Measurements from ENCODE around the gene CPPED1. TPM values are rescaled to one million over a fixed set of nuclear protein-coding genes. Genes with fewer than 3 reads are reported as not detected.

Gene CPPED1
- total RNA-seq, 1 experiment from 2014 or later, result 7.9 TPM

- no peaks in the 10 kb centered on the region for H4K20me1 ChIP-seq (ENCODE audit: control insufficient read depth, insufficient read depth, insufficient read length)
- Mint-ChIP-seq H3K9me3 (peaks cover 0 to 3% of the 10 kb centered on the region in 2 experiments; a peak in 1 of 5 replicates), H3K4me1 (peaks cover 0 to 3% of the 10 kb centered on the region in 2 experiments; a peak in 3 of 4 replicates), H3K4me3 (no peak overlapping the region), H3K27ac (no peak overlapping the region), H3K27me3 (ENCODE audit: low read depth) (no peaks in the 10 kb centered on the region; the same call in 1 of the 2 replicates), H3K36me3 (ENCODE audit: insufficient read depth in 1 of 3, low read depth in 3 of 3) (no peaks in the 10 kb centered on the region)
- H3K23me2 ChIP-seq (ENCODE audit: insufficient read length, low read depth, low read length, poor library complexity, severe bottlenecking), result no peaks in the 10 kb centered on the region
- no peaks in the 10 kb centered on the region for H3K4me1 ChIP-seq (ENCODE audit: insufficient read depth, low read length)
- no peak overlapping the region for H2AK5ac ChIP-seq (ENCODE audit: insufficient read length, low read length)
- no peaks in the 10 kb centered on the region for H3K79me2 ChIP-seq (ENCODE audit: insufficient read depth, low read length)
- no peak overlapping the region for H3K27ac ChIP-seq (ENCODE audit: insufficient read length, low read depth, low read length)
- no peak overlapping the region for H2AFZ ChIP-seq (ENCODE audit: low read length)
- H3K56ac ChIP-seq (ENCODE audit: insufficient read length, low read depth, low read length), result no peak overlapping the region
- H2BK120ac ChIP-seq (ENCODE audit: low read depth, low read length, poor library complexity, severe bottlenecking), result no peak overlapping the region
- no peak overlapping the region for H3K18ac ChIP-seq (ENCODE audit: insufficient read length, low read depth, low read length)
- no peak overlapping the region for H4K91ac ChIP-seq (ENCODE audit: insufficient read length, low read depth, low read length)
- no peak overlapping the region for H4K8ac ChIP-seq (replicated peaks; ENCODE audit: insufficient read length, low read depth, low read length)
- H3K79me1 ChIP-seq (ENCODE audit: insufficient read depth, low read depth, low read length, poor library complexity, severe bottlenecking), result no peaks in the 10 kb centered on the region
- no CpG with 5 or more reads among the region's 4 CpGs for WGBS (ENCODE audit: extremely low coverage, insufficient read length, low lambda C conversion rate)
- no peak overlapping the region for H2BK20ac ChIP-seq (ENCODE audit: low read depth, low read length, poor library complexity, severe bottlenecking)
- no peak overlapping the region for H2BK5ac ChIP-seq (ENCODE audit: insufficient read length, low read length)
- H3K9me3 ChIP-seq (ENCODE audit: control insufficient read depth, low read depth, low read length), result no peaks in the 10 kb centered on the region
- no peak overlapping the region for H3K4me2 ChIP-seq (ENCODE audit: insufficient read depth, insufficient read length, low read length)
- no peaks in the 10 kb centered on the region for H3K27me3 ChIP-seq (ENCODE audit: insufficient read depth, low read length)
- no peak overlapping the region for H3K4ac ChIP-seq (ENCODE audit: low read depth, low read length)
- no peak overlapping the region for H3K9ac ChIP-seq (ENCODE audit: extremely low read depth, insufficient read length, low read length)
- no peak for TF ChIP-seq CTCF (conservative IDR thresholded peaks at IDR 0.05)
- H3T11ph ChIP-seq (ENCODE audit: low read length), result no peak overlapping the region
- H2BK12ac ChIP-seq (ENCODE audit: insufficient read length, low read depth, low read length), result no peak overlapping the region
- no peak overlapping the region for H2BK15ac ChIP-seq (ENCODE audit: low read depth, low read length)
- no peak overlapping the region for H4K5ac ChIP-seq (ENCODE audit: insufficient read length, low read depth, low read length)
- no peak overlapping the region for H3K23ac ChIP-seq (ENCODE audit: insufficient read length, low read depth, low read length)
- H3K14ac ChIP-seq (ENCODE audit: insufficient read depth, low read length), result no peak overlapping the region
- no peak for DNase-seq
Observed at GRCh38 chr16:12639044-12639443, 164.6 kb downstream of the CPPED1 start.
